ENCODE measurements around the gene MYH3.
"Not testable (repeated sequence)": the region's sequence is repeated elsewhere in the genome, so short reads cannot be mapped to it uniquely, and the experiment has no call there.

MYH3 gene

GRCh38 chr17:10657148-10657547 lies at the start of gene MYH3:
TSS of gene MYH3 (minus strand) at chr17:10657309. CDS start at chr17:10655064, 2,245 bp downstream.
- no peak for DNase-seq (ENCODE audit: low spot score)

GRCh38 chr17:10705727-10706126 lies 48.6 kb upstream of the MYH3 start:
- no peak for DNase-seq (ENCODE audit: low spot score)

- DNase-seq (ENCODE audit: low spot score) = no peak
These were observed 45.5 kb upstream of the MYH3 start for GRCh38 chr17:10702574-10702973.

- DNase-seq (ENCODE audit: low spot score) = no peak
These were observed 42.7 kb upstream of the MYH3 start for GRCh38 chr17:10699856-10700255.

GRCh38 chr17:10698096-10698818 lies 41.1 kb upstream of the MYH3 start:
- DNase-seq (ENCODE audit: low spot score) = peak; percentile 10

GRCh38 chr17:10697092-10698081 lies 40.3 kb upstream of the MYH3 start, which contains the start of the genes ADPRM and SCO1:
TSS of gene ADPRM (plus strand) at chr17:10697594. CDS start at chr17:10704927, 7,333 bp downstream.
TSS of gene SCO1 (minus strand) at chr17:10697533. CDS start at chr17:10697507, 26 bp downstream.
- DNase-seq (ENCODE audit: low spot score) = peak; percentile 96

GRCh38 chr17:10695875-10696407 lies 38.8 kb upstream of the MYH3 start:
- not testable (repeated sequence) for DNase-seq (ENCODE audit: low spot score)

- no peak for DNase-seq (ENCODE audit: low spot score)
These were observed 30.4 kb upstream of the MYH3 start for GRCh38 chr17:10687499-10687898.

- peak; percentile 8 for DNase-seq (ENCODE audit: low spot score)
These were observed 26.7 kb upstream of the MYH3 start for GRCh38 chr17:10683853-10684252.

- no peak for DNase-seq (ENCODE audit: low spot score)
These were observed 24.8 kb upstream of the MYH3 start for GRCh38 chr17:10681866-10682446.

- no peak for DNase-seq (ENCODE audit: low spot score)
These were observed 17.6 kb upstream of the MYH3 start for GRCh38 chr17:10674704-10675103.

- DNase-seq (ENCODE audit: low spot score) = no peak
These were observed 16.2 kb upstream of the MYH3 start for GRCh38 chr17:10673312-10673711.

- DNase-seq (ENCODE audit: low spot score) = no peak
These were observed 11.7 kb upstream of the MYH3 start for GRCh38 chr17:10668775-10669174.

- DNase-seq (ENCODE audit: low spot score) = no peak
These were observed 9.8 kb upstream of the MYH3 start for GRCh38 chr17:10666906-10667305.

GRCh38 chr17:10664571-10664970 lies 7.5 kb upstream of the MYH3 start:
- DNase-seq (ENCODE audit: low spot score) = no peak

GRCh38 chr17:10663231-10663630 lies 6.1 kb upstream of the MYH3 start:
- DNase-seq (ENCODE audit: low spot score) = no peak

- DNase-seq (ENCODE audit: low spot score) = no peak
These were observed 4.3 kb upstream of the MYH3 start for GRCh38 chr17:10661437-10661836.

- no peak for DNase-seq (ENCODE audit: low spot score)
These were observed 770 bp upstream of the MYH3 start for GRCh38 chr17:10657879-10658278.

GRCh38 chr17:10653987-10654386 lies 3.1 kb downstream of the MYH3 start:
- no peak for DNase-seq (ENCODE audit: low spot score)

GRCh38 chr17:10652984-10653659 lies 4.0 kb downstream of the MYH3 start:
- no peak for DNase-seq (ENCODE audit: low spot score)

GRCh38 chr17:10651927-10652326 lies 5.2 kb downstream of the MYH3 start:
- no peak for DNase-seq (ENCODE audit: low spot score)

GRCh38 chr17:10649602-10650001 lies 7.5 kb downstream of the MYH3 start:
- DNase-seq (ENCODE audit: low spot score) = no peak

All from cerebellar cortex (tissue), 1 donor.